Transverse colon (tissue), 4 donors: ENCODE data around the gene ATP8B4. TPM values are rescaled to one million over a fixed set of nuclear protein-coding genes. Genes with fewer than 3 reads are reported as not detected.
A peak's percentile ranks its signal among the peaks of the same experiment; 100 is the strongest.

ENCODE experiments used
- DNase-seq: peaks from one replicate; pipeline ENCODE4 v3.0.0-alpha.2; 2019
- H3K27ac ChIP-seq, 4 donors: fragments of 200-600 bp; sonication (generic); 2 replicates each; pipeline ENCODE4 v1.5.1; 2016 to 2018; ENCODE audit warnings: inconsistent platforms in 4 of 4
- H3K27me3 ChIP-seq: fragments of 200-600 bp; sonication (generic); 2 replicates; pipeline ENCODE4 v1.5.1; 2017; ENCODE audit warnings: inconsistent platforms
- H3K36me3 ChIP-seq, 4 donors: fragments of 200-600 bp; sonication (generic); 2 replicates each; pipeline ENCODE4 v1.5.1; 2017 to 2019; ENCODE audit warnings: inconsistent platforms in 4 of 4
- H3K4me1 ChIP-seq, 4 donors: fragments of 200-600 bp; sonication (generic); 2 replicates each; pipeline ENCODE4 v1.5.1; 2017 to 2020; ENCODE audit warnings: inconsistent platforms in 4 of 4
- H3K4me3 ChIP-seq, 4 donors: fragments of 200-600 bp; sonication (generic); 1 replicate in 1 of 4; 2 replicates in 3 of 4; pipeline versions ENCODE4 v1.5.1 to v1.6.1; 2017 to 2019; ENCODE audit warnings: inconsistent platforms in 4 of 4
- H3K9me3 ChIP-seq, 2 donors: fragments of 200-600 bp; sonication (generic); 2 replicates each; pipeline ENCODE4 v1.5.1; 2017 to 2019; ENCODE audit warnings: inconsistent platforms in 2 of 2
- CTCF ChIP-seq, 5 experiments: fragments of 200-600 bp in 3 of 5; fragments of 450-650 bp in 2 of 5; sonication (generic) in 3 of 5; IDR thresholded peaks; 1 replicate in 2 of 5; 2 replicates in 3 of 5; pipeline ENCODE4 v1.5.1; 2016 to 2017; ENCODE audit warnings: antibody characterized with exemption in 5 of 5, inconsistent platforms in 3 of 5, mild to moderate bottlenecking in 2 of 5, moderate library complexity in 1 of 5
- EP300 ChIP-seq: sonication (generic); formaldehyde crosslinking; IDR thresholded peaks from one replicate; pipeline ENCODE4 v1.6.1; 2017; ENCODE audit warnings: antibody characterized with exemption, low read depth
- POLR2A ChIP-seq: fragments of 450-650 bp; IDR thresholded peaks from one replicate; pipeline ENCODE4 v1.6.1; 2016; ENCODE audit warnings: antibody characterized with exemption, mild to moderate bottlenecking, moderate library complexity
- POLR2AphosphoS5 ChIP-seq, 3 donors: sonication (generic); formaldehyde crosslinking; IDR thresholded peaks; one replicate each; pipeline ENCODE4 v1.6.1; 2016; ENCODE audit warnings: antibody characterized with exemption in 3 of 3
- WGBS, 2 donors: methylation state at CpG; one replicate each; pipeline ENCODE4 v1.1.5; 2018; ENCODE audit warnings: low coverage in 1 of 2; 5-methylcytosine and 5-hydroxymethylcytosine counted together
- in situ Hi-C, 4 donors: fragments of 200-750 bp; cut with MboI; loops; one replicate each; pipeline versions ENCODE4 v1.15.0 to v1.15.1; 2017; ENCODE audit warnings: low sequenced_read_pairs in 3 of 4, low pct_ligation_motif_present in 1 of 4, low pct_unique_long_range_greater_than_20kb in 1 of 4
- intact Hi-C: fragments of 100-400 bp; cut with DNase I; formaldehyde crosslinking; loops from one replicate; pipeline ENCODE4 v1.15.1; 2023; ENCODE audit warnings: low total_unique reads
- total RNA-seq, 4 donors: library from RNA; depleted of rRNA; stranded (reverse); fragments of >200 nt; gene quantifications; one replicate each; pipeline ENCODE4 v1.1.0, GENCODE V29; 2016

ATP8B4 gene
- total RNA-seq, 4 donors from 2014 or later: 6.2 to 26.2 (median 8.5) TPM

- Histone ChIP-seq H3K27me3 (no peaks in the 10 kb centered on the region), H3K4me3 (no peak overlapping the region), H3K36me3 (no peaks in the 10 kb centered on the region), H3K4me1 (peaks cover 5 to 18% (median 10%) of the 10 kb centered on the region in 4 donors), H3K27ac (no peak overlapping the region), H3K9me3 (no peaks in the 10 kb centered on the region)
- no peak for DNase-seq
- TF ChIP-seq EP300 (no peak), POLR2A (no peak), CTCF (IDR thresholded peaks at IDR 0.05) (no peak), POLR2AphosphoS5 (IDR thresholded peaks at IDR 0.05) (no peak)
- intact Hi-C loops (no loop called here), in situ Hi-C loops (no loop called here)
- WGBS, 2 donors: 82 to 86% methylated on average over 2 to 3 of the region's 3 CpGs
Observed at GRCh38 chr15:49881433-49881832, 237.6 kb downstream of the ATP8B4 start.

- Histone ChIP-seq H3K36me3 (no peaks in the 10 kb centered on the region), H3K4me3 (no peak overlapping the region), H3K4me1 (peaks cover 10 to 24% (median 16%) of the 10 kb centered on the region in 4 donors), H3K27ac (peak overlapping the region; percentile 59 to 88 (median 73)), H3K27me3 (no peaks in the 10 kb centered on the region), H3K9me3 (no peaks in the 10 kb centered on the region)
- in situ Hi-C loops (no loop called here), intact Hi-C loops (no loop called here)
- TF ChIP-seq POLR2A: no peak
- peak in 1 of 3 donors; percentile 39 for TF ChIP-seq POLR2AphosphoS5 (IDR thresholded peaks at IDR 0.05)
- no peak for DNase-seq
- 65 to 74% methylated on average over 5 of the region's 5 CpGs for WGBS, 2 donors
Observed at GRCh38 chr15:49877873-49878521, 241.0 kb downstream of the ATP8B4 start.

GRCh38 chr15:49877117-49877872 lies 241.7 kb downstream of the ATP8B4 start:
- Histone ChIP-seq H3K9me3 (no peaks in the 10 kb centered on the region), H3K27me3 (no peaks in the 10 kb centered on the region), H3K4me3 (no peak overlapping the region), H3K4me1 (peaks cover 10 to 24% (median 16%) of the 10 kb centered on the region in 4 donors), H3K36me3 (no peaks in the 10 kb centered on the region), H3K27ac (peak overlapping the region; percentile 59 to 88 (median 73))
- intact Hi-C loops: no loop called here
- TF ChIP-seq POLR2AphosphoS5 (IDR thresholded peaks at IDR 0.05) (peak in 1 of 3 donors; percentile 37), EP300 (no peak), POLR2A (no peak), CTCF (IDR thresholded peaks at IDR 0.05) (no peak)
- in situ Hi-C loops: no loop called here
- DNase-seq: no peak
- 72 to 93% methylated on average over 6 to 7 of the region's 7 CpGs for WGBS, 2 donors

- in situ Hi-C loops: no loop called here
- H3K4me1 ChIP-seq: peaks cover 10 to 24% (median 16%) of the 10 kb centered on the region in 4 donors
- DNase-seq: no peak
- intact Hi-C loops: no loop called here
- no peak for TF ChIP-seq POLR2A
- TF ChIP-seq CTCF (IDR thresholded peaks at IDR 0.05): peak; percentile 23 to 71 (median 44)
- no peak for TF ChIP-seq EP300
- H3K27me3 ChIP-seq: no peaks in the 10 kb centered on the region
- WGBS, 2 donors: 47 to 62% methylated on average over 5 of the region's 5 CpGs
- H3K36me3 ChIP-seq: no peaks in the 10 kb centered on the region
- H3K9me3 ChIP-seq: no peaks in the 10 kb centered on the region
- no peak overlapping the region for H3K4me3 ChIP-seq
- peak overlapping the region; percentile 59 to 88 (median 73) for H3K27ac ChIP-seq
Observed at GRCh38 chr15:49876401-49877038, 242.5 kb downstream of the ATP8B4 start.
